GM10266 (cell line): ENCODE data around the gene PHKA2.

ENCODE experiments used
- DNase-seq: peaks from one replicate; pipeline ENCODE4 v3.0.0; 2012; ENCODE audit errors: extremely low spot score
- CTCF ChIP-seq: IDR thresholded peaks from 2 replicates; pipeline ENCODE4 v1.5.1; 2012; ENCODE audit warnings: mild to moderate bottlenecking, low read depth; ENCODE audit not compliant: control insufficient read depth, insufficient read depth; ENCODE audit errors: missing control alignments

PHKA2 gene

DNA sequence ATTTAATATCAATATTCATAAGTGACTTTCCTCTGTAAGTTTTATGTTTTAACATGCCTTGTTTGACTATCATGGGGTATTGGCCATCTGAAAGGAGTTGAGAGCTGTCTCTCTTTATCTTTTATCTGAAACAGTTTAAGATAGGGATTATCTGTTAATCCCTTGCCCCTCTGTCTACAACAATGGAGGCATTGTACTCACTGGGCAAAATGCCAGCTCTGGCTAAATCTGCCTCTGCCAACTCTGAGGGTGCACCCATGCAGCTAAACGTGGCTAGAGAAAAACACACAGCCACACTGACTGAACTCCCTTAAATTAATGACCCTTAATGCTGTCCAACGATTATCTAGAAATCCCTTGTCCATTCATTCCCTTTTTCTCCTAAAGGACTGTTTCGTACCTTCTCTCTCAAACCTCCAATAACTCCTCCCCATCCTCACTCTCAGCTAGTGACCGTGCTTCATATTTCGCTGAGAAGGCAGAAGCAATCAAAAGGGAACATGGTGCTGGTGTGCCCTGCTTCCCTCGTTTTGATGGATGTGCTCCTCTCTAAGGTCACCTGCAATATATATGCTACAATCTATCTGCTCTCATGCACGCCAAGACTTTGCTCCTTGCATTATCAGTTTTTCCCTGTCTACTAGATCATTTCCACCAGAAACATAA, 10.3 kb downstream of the PHKA2 start:
- no peak for TF ChIP-seq CTCF
- no peak for DNase-seq

- no peak for TF ChIP-seq CTCF
- DNase-seq, result no peak
These were observed 12.4 kb downstream of the PHKA2 start for GRCh38 chrX:18971506-18971905.

- DNase-seq, result no peak
- no peak for TF ChIP-seq CTCF
These were observed 13.4 kb downstream of the PHKA2 start for GRCh38 chrX:18970465-18970864.

DNA sequence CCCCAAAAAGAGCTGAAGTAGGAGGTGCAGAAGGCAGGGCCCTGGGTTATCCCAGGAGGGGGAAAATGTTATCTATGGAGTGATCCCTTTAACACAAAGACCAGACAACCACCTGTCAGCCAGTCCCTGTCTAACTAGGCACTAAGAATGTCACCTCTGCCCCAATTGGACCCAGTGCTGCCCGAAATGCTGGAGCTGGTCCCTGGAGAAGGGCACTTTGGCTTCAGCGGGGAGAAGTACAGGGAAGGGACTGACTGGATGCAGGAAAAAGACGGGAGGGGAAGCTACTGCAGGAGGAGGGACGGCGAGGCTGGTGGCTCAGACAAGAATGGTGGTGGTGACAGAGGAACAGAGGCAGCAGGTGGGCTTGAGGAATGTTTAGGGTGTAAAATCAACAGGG, 17.3 kb downstream of the PHKA2 start:
- no peak for TF ChIP-seq CTCF
- DNase-seq, result no peak

DNA sequence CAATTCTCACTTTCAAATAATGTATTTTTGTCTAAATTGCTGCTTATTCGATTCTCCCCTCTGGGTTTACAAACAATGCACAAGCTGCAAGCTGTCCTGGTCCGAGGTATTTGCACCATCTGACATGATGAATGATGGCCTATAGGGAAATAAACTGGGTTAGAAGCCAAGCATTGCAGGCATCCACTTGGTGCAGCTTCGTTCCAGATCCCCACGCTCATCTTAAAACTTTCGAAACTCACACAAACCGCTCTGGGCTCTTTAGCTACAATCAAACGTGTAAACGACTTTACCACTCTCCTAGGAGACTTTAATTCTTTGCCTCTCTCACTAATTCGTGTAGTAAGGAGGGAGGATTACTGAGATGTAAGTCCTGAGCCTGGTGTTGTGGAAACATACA, 19.0 kb downstream of the PHKA2 start:
- TF ChIP-seq CTCF, result no peak
- no peak for DNase-seq

GRCh38 chrX:18964026-18964425, 19.9 kb downstream of the PHKA2 start:
- TF ChIP-seq CTCF, result no peak
- no peak for DNase-seq

GRCh38 chrX:18962329-18962728, 21.6 kb downstream of the PHKA2 start:
- no peak for TF ChIP-seq CTCF
- no peak for DNase-seq
